HepG2 (cell line): ENCODE data around the gene ACTR1B. TPM values are rescaled to one million over a fixed set of nuclear protein-coding genes. Genes with fewer than 3 reads are reported as not detected.

Source experiments
- ATAC-seq: fragments of 200-7000 bp; cut with Tn5 transposase; 3 replicates; pipeline ENCODE4 v1.9.1; 2020; ENCODE audit warnings: mild to moderate bottlenecking, moderate library complexity
- BruUV-seq: library from RNA; stranded (reverse); fragments of 400-500 nt; replicated peaks from 2 replicates; lab custom pipeline; 2021; lab: Mats Ljungman, UMichigan
- CTCF ChIA-PET: fragments of 300-600 bp; formaldehyde crosslinking; extraction: SDS; loops from one replicate; lab custom pipeline; 2021; ENCODE audit warnings: low total read pairs, inconsistent platforms, low intra/inter-chr PET ratio; lab: Yijun Ruan, JAX
- POLR2A ChIA-PET: fragments of 350-600 bp; sonication (Branson Sonifier 250); formaldehyde crosslinking; loops from one replicate; lab custom pipeline; 2020; ENCODE audit warnings: antibody characterized with exemption, inconsistent platforms; lab: Yijun Ruan, JAX
- DNase-seq: peaks from one replicate; pipeline ENCODE4 v3.0.0-alpha.2; 2015; ENCODE audit warnings: low spot score
- FAIRE-seq: peaks from 3 replicates; lab custom pipeline; 2011; peaks lifted over from hg19 to GRCh38; lab: Jason Lieb, UNC
- H2AFZ ChIP-seq: one replicate; pipeline ENCODE4 v1.6.1; 2011; ENCODE audit warnings: low read length, inconsistent platforms
- H3K27ac ChIP-seq: fragments of 300-600 bp; 3 replicates; pipeline ENCODE4 v1.8.0; 2011; ENCODE audit warnings: mixed run types, mild to moderate bottlenecking, mixed read lengths, low read length, inconsistent platforms; ENCODE audit not compliant: insufficient read depth; ENCODE audit errors: extremely low read length
- H3K27me3 ChIP-seq, 2 experiments: fragments of 200-600 bp in 1 of 2; 2 replicates in 1 of 2; 3 replicates in 1 of 2; pipeline versions ENCODE4 v1.6.0 to v1.8.0; 2011; ENCODE audit warnings: low read length in 2 of 2, mild to moderate bottlenecking in 2 of 2, moderate library complexity in 2 of 2, inconsistent platforms in 1 of 2; ENCODE audit not compliant: insufficient read depth in 2 of 2, control insufficient read depth in 1 of 2
- H3K36me3 ChIP-seq, 2 experiments: fragments of 200-600 bp in 1 of 2; replicated peaks in 1 of 2; 2 replicates in 1 of 2; 3 replicates in 1 of 2; pipeline versions ENCODE4 v1.5.1 to v1.8.0; 2011; ENCODE audit warnings: low read length in 2 of 2, inconsistent platforms in 1 of 2; ENCODE audit not compliant: insufficient read depth in 2 of 2, control insufficient read depth in 1 of 2
- H3K4me1 ChIP-seq: 2 replicates; pipeline ENCODE4 v1.5.1; 2012; ENCODE audit warnings: low read length, inconsistent platforms; ENCODE audit not compliant: insufficient read depth
- H3K4me2 ChIP-seq: 2 replicates; pipeline ENCODE4 v1.6.0; 2011; ENCODE audit warnings: low read depth, low read length, inconsistent platforms
- H3K4me3 ChIP-seq, 3 experiments: fragments of 200-600 bp in 1 of 3; sonication (generic), shearing (Covaris generic) in 1 of 3; replicated peaks in 1 of 3; 2 replicates each; pipeline ENCODE4 v1.5.1; 2011 to 2016; ENCODE audit warnings: low read length in 3 of 3, inconsistent platforms in 2 of 3, low read depth in 2 of 3, mild to moderate bottlenecking in 2 of 3, control low read depth in 1 of 3, mixed read lengths in 1 of 3; ENCODE audit not compliant: insufficient read depth in 1 of 3
- H3K79me2 ChIP-seq: one replicate; pipeline ENCODE4 v1.6.1; 2011; ENCODE audit warnings: low read length, inconsistent platforms; ENCODE audit not compliant: insufficient read depth
- H3K9ac ChIP-seq: 2 replicates; pipeline ENCODE4 v1.6.0; 2011; ENCODE audit warnings: mild to moderate bottlenecking, low read depth, low read length, inconsistent platforms; ENCODE audit not compliant: insufficient read depth
- H3K9me3 ChIP-seq: 2 replicates; pipeline ENCODE4 v1.5.1; 2012; ENCODE audit warnings: mild to moderate bottlenecking, low read length
- H4K20me1 ChIP-seq: 2 replicates; pipeline ENCODE4 v1.6.0; 2011; ENCODE audit warnings: inconsistent platforms, mild to moderate bottlenecking, low read length, moderate library complexity; ENCODE audit not compliant: insufficient read depth
- CERS6 ChIP-seq: sonication (generic); formaldehyde crosslinking; IDR thresholded peaks from 2 replicates; pipeline ENCODE4 v1.5.0; 2020; ENCODE audit warnings: missing genetic modification reagents
- DNMT3B ChIP-seq: conservative IDR thresholded peaks from 2 replicates; pipeline ENCODE4 v1.6.1; 2016; ENCODE audit warnings: missing biosample characterization, control low read depth
- DRAP1 ChIP-seq: IDR thresholded peaks from 2 replicates; pipeline ENCODE4 v1.6.1; 2016; ENCODE audit warnings: missing genetic modification reagents, missing compliant biosample characterization
- E2F5 ChIP-seq: sonication (generic); formaldehyde crosslinking; conservative IDR thresholded peaks from 2 replicates; pipeline ENCODE4 v1.4.0; 2020; ENCODE audit warnings: missing genetic modification reagents
- FOXK2 ChIP-seq: fragments of 450-650 bp; IDR thresholded peaks from 2 replicates; pipeline ENCODE4 v1.6.1; 2016
- MIXL1 ChIP-seq: IDR thresholded peaks from 2 replicates; pipeline ENCODE4 v1.6.1; 2016
- NFIC ChIP-seq: IDR thresholded peaks from 2 replicates; pipeline ENCODE4 v1.6.1; 2012; ENCODE audit warnings: mild to moderate bottlenecking, low read length, inconsistent platforms
- SRSF4 ChIP-seq: fragments of 200-400 bp; formaldehyde crosslinking; IDR thresholded peaks from one replicate; pipeline ENCODE4 v1.6.1; 2018; ENCODE audit warnings: mild to moderate bottlenecking, low read depth, low read length, moderate library complexity; ENCODE audit not compliant: poor library complexity, severe bottlenecking
- SSRP1 ChIP-seq: IDR thresholded peaks from 2 replicates; pipeline ENCODE4 v1.6.1; 2016; ENCODE audit warnings: control low read depth
- ZNF337 ChIP-seq: sonication (generic); formaldehyde crosslinking; IDR thresholded peaks from 2 replicates; pipeline ENCODE4 v1.5.1; 2020; ENCODE audit warnings: missing genetic modification reagents, low read depth, mild to moderate bottlenecking, borderline replicate concordance
- ZNF503 ChIP-seq: sonication (generic); formaldehyde crosslinking; IDR thresholded peaks from 2 replicates; pipeline ENCODE4 v1.4.0; 2020; ENCODE audit warnings: missing genetic modification reagents
- whole genome bisulfite sequencing: methylation state at CpG from one replicate; pipeline ENCODE4 v1.1.6; 2017; ENCODE audit warnings: low lambda C conversion rate; 5-methylcytosine and 5-hydroxymethylcytosine counted together
- in situ Hi-C: cut with HindIII; loops from 2 replicates; pipeline ENCODE4 v1.10.0; 2017; ENCODE audit warnings: low pct_unique_long_range_greater_than_20kb; ENCODE audit not compliant: extremely low pct_ligation_motif_present
- intact Hi-C: fragments of 100-400 bp; cut with micrococcal nuclease; formaldehyde crosslinking; loops from one replicate; pipeline ENCODE4 v1.10.0; 2022; ENCODE audit not compliant: unreplicated experiment
- polyA plus RNA-seq, 8 experiments: library from polyadenylated mRNA; depleted of rRNA in 3 of 8; stranded (reverse) in 7 of 8; unstranded in 1 of 8; fragments of >200 nt; fragmentation: Illumina TruSeq in 4 of 8; extraction: Trizol in 4 of 8; gene quantifications; 2 replicates each; pipeline versions ENCODE4 v1.2.1 to v1.2.3, GENCODE V29; 2011 to 2016; ENCODE audit warnings: low read depth in 4 of 8, missing spikeins in 1 of 8, mixed read lengths in 1 of 8; ENCODE audit not compliant: insufficient read depth in 1 of 8
- total RNA-seq, 5 experiments: library from RNA; depleted of rRNA; stranded (reverse); fragments of >200 nt; fragmentation: Illumina TruSeq; extraction: Trizol; gene quantifications; 2 replicates each; pipeline ENCODE4 v1.2.3, GENCODE V29; 2016; ENCODE audit warnings: low read depth in 1 of 5

Gene ACTR1B
- total and polyA plus RNA-seq, 2 of the 13 experiments (the other 11 are each of a cell fraction or from before 2014, with no cell fraction given): 61.7 to 76.7 TPM

- in situ Hi-C loops: loop anchor here (25.0 kb wide), 1 partner anchor 1608 kb away; no protein-coding TSS in a partner anchor
- CTCF ChIA-PET: no interaction called here
- no TSS peak for BruUV-seq
These were observed 6.6 kb upstream of the ACTR1B start for GRCh38 chr2:97670471-97670870.

More at GRCh38 chr2:97670471-97670870, 6.6 kb upstream of the ACTR1B start:
- ATAC-seq (no peak), DNase-seq (no peak), FAIRE-seq (no peak)
- Histone ChIP-seq H3K79me2 (no peaks in the 10 kb centered on the region), H3K36me3 (peaks cover 0 to 1% of the 10 kb centered on the region in 2 experiments; a peak in 1 of 5 replicates), H4K20me1 (no peaks in the 10 kb centered on the region), H3K9ac (no peak overlapping the region), H3K4me1 (peaks cover 12% of the 10 kb centered on the region), H3K27ac (no peak overlapping the region), H3K4me2 (no peak overlapping the region), H2AFZ (no peak overlapping the region), H3K4me3 (no peak overlapping the region), H3K9me3 (no peaks in the 10 kb centered on the region), H3K27me3 (no peaks in the 10 kb centered on the region)
- 100% methylated on average over 1 of the region's 1 CpG for WGBS
- no peak for TF ChIP-seq MIXL1 (CRISPR knock-in tag)
- no peak for TF ChIP-seq DRAP1 (CRISPR knock-in tag)
- TF ChIP-seq FOXK2: no peak
- no peak for TF ChIP-seq ZNF503 (CRISPR knock-in tag)
- TF ChIP-seq E2F5: no peak
- no peak for TF ChIP-seq CERS6
- no peak for TF ChIP-seq DNMT3B (CRISPR knock-in tag)
- TF ChIP-seq SRSF4: no peak
- no peak for TF ChIP-seq SSRP1 (CRISPR knock-in tag)
- no peak for TF ChIP-seq ZNF337
- TF ChIP-seq NFIC: no peak
- POLR2A ChIA-PET: no interaction called here
- intact Hi-C loops: no loop called here
